OCI-LY3 (cell line): ENCODE data around the gene PHTF1.

Source experiments
- CTCF ChIP-seq: fragments of 200-600, 300-600 bp; sonication (generic); IDR thresholded peaks from 2 replicates; pipeline ENCODE4 v1.5.1; 2014; ENCODE audit warnings: antibody characterized with exemption, low read length, low read depth
- EZH2phosphoT487 ChIP-seq: fragments of 200-600 bp; shearing (Covaris generic); IDR thresholded peaks from 2 replicates; pipeline ENCODE4 v1.6.1; 2018; ENCODE audit warnings: antibody characterized with exemption, mixed run types, low read depth

GRCh38 chr1:113761937-113762336 is 2.7 kb upstream of the PHTF1 start:
- TF ChIP-seq CTCF (no peak), EZH2phosphoT487 (no peak)
